Measurements from ENCODE around the gene NLGN2. TPM values are rescaled to one million over a fixed set of nuclear protein-coding genes. Genes with fewer than 3 reads are reported as not detected.

Gene NLGN2
- polyA plus RNA-seq, 1 donor from 2014 or later, result 13.8 TPM

GRCh38 chr17:7403977-7404736 is 3.5 kb upstream of the NLGN2 start, which contains the start of gene TMEM256:
TMEM256 (minus strand) TSS chr17:7404097; CDS start chr17:7404084, 13 bp downstream.
- H3K27ac ChIP-seq (ENCODE audit: low read length), result peak within 1 kb of the TSS; percentile 98
- H2AFZ ChIP-seq (ENCODE audit: low read depth, low read length), result peak within 1 kb of the TSS; percentile 76

More at GRCh38 chr17:7403977-7404736, 3.5 kb upstream of the NLGN2 start, which contains the start of gene TMEM256:
- Histone ChIP-seq H4K20me1 (ENCODE audit: insufficient read depth) (peaks cover 2% of the 10 kb centered on the region), H3K27me3 (ENCODE audit: insufficient read depth, low read depth, low read length) (no peaks in the 10 kb centered on the region), H3K4me2 (ENCODE audit: low read length) (peak within 1 kb of the TSS; percentile 86), H3K9ac (ENCODE audit: low read length) (peak within 1 kb of the TSS; percentile 98), H3F3A (ENCODE audit: insufficient read depth, low read length, poor library complexity, severe bottlenecking) (peaks cover 5% of the 10 kb centered on the region), H3K36me3 (ENCODE audit: insufficient read depth, low read length) (no peaks in the 10 kb centered on the region), H3K9me3 (ENCODE audit: low read length) (no peaks in the 10 kb centered on the region), H3K9me2 (ENCODE audit: insufficient read depth, low read length) (no peaks in the 10 kb centered on the region), H3K4me3 (ENCODE audit: low read length) (peak within 1 kb of the TSS; percentile 88), H3K79me2 (replicated peaks; ENCODE audit: insufficient read depth, low read length) (peaks cover 32% of the 10 kb centered on the region)
- no peak for TF ChIP-seq EZH2 (IDR thresholded peaks at IDR 0.05; ENCODE audit: borderline replicate concordance, insufficient read depth, low read length, poor library complexity, severe bottlenecking)
- peak; percentile 49 for TF ChIP-seq MXI1 (conservative IDR thresholded peaks at IDR 0.05; ENCODE audit: poor library complexity, severe bottlenecking)
- TF ChIP-seq TAF1 (IDR thresholded peaks at IDR 0.05; ENCODE audit: low read depth), result peak; percentile 51
- no peak for TF ChIP-seq EP300 (conservative IDR thresholded peaks at IDR 0.05; ENCODE audit: poor library complexity, severe bottlenecking)
- TF ChIP-seq CTCF (IDR thresholded peaks at IDR 0.05; ENCODE audit: poor library complexity, severe bottlenecking), result peak; percentile 37
- TF ChIP-seq POLR2AphosphoS5 (IDR thresholded peaks at IDR 0.05), result peak; percentile 91
- no peak for TF ChIP-seq SMC3 (conservative IDR thresholded peaks at IDR 0.05; ENCODE audit: poor library complexity)
- no peak for TF ChIP-seq RAD21 (conservative IDR thresholded peaks at IDR 0.05)
- peak; percentile 40 for TF ChIP-seq REST (IDR thresholded peaks at IDR 0.05; ENCODE audit: borderline replicate concordance)
